GM21390 (cell line): ENCODE results near the gene CHAT.

Source experiments
- ATAC-seq: cut with Tn5 transposase; IDR thresholded peaks from one replicate; pipeline ENCODE4 v1.9.1; 2021; ENCODE audit not compliant: unreplicated experiment

CHAT gene

DNA sequence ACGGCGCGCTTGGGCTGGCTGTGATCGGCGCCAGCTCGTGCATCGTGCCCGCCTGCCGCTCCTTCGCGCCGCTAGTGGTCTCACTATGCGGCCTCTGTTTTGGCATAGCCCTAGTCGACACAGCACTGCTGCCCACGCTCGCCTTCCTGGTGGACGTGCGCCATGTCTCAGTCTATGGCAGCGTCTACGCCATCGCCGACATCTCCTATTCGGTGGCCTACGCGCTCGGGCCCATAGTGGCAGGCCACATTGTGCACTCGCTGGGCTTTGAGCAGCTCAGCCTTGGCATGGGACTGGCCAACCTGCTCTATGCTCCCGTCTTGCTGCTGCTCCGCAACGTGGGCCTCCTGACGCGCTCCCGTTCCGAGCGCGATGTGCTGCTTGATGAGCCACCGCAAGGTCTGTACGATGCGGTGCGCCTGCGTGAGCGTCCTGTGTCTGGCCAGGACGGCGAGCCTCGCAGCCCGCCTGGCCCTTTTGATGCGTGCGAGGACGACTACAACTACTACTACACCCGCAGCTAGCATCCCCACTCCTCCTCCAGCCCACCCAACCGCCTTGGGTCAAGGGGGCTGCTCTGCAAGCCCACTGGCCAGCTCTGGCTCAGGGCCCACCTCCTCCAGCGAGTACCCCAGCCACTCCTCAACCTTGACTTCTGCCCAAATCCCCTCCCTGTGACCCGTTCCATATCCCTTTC is 1.9 kb upstream of the CHAT start:
- ATAC-seq, result no peak

DNA sequence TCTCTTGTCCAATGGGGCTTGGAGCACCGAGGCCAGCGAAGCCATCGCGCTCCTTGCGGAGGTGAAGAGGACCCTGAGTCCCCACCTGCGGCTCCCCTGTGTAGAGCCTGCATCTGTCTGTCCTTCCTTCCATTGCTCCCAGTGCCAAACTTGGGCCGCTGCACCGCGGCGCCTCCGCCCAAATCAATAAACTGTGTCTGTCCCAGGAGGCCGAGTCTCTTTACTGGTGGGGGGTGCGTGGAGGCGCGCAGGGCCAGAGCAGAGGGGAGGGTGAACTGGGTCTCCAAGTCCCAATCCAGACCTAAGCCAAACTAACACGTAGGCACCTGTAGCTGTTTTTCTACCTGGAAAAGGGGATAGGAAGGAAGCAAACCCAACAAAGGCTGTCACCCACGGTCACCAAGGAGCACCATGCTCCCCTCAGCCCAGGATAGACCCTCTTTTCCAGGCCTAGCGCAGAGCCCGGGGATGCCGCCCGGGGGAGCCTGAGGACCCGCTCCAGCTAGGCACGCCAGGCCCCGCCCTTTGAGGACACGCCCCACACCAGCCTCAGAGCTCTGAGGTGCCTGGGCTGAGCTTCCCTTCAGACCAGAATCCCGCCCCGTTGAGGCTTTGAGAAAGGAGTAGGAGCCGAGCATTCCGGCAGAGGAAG is 1.2 kb upstream of the CHAT start:
- no peak for ATAC-seq

DNA sequence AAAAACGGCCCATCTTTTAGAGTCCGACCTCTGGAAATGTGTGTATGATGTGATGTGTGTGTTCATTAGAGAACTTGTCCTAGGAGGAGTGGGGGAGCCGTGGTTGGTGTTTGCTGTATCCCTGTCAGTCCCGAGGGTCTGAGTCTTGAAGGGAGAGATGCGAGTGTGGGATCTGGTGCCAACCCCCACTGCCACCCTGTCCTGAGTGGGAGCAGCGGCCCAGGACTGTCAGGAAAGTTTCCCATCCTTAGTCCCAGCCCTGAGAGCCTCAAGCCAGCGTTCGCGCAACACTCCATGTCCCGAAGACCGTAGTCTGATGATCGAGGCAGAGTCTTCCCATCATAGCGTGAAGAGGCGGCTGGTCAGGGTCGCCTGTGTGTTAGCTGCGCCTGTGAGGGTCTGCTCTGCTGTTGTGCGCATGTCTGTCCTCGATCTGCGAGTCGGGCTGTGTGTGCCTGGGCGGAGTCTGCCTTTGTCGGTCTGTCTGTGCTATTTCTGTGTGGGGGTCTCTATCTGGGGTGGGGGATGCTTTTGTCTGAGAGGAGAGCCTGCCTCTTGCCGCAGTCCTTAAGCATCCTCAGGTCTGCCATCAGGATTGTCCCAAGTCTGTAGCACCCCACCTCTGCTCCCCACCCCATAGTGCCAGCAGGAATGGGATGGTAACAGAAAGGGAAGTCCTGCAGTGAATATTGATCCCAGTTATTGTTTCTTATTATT is 514 bp upstream of the CHAT start:
- no peak for ATAC-seq

DNA sequence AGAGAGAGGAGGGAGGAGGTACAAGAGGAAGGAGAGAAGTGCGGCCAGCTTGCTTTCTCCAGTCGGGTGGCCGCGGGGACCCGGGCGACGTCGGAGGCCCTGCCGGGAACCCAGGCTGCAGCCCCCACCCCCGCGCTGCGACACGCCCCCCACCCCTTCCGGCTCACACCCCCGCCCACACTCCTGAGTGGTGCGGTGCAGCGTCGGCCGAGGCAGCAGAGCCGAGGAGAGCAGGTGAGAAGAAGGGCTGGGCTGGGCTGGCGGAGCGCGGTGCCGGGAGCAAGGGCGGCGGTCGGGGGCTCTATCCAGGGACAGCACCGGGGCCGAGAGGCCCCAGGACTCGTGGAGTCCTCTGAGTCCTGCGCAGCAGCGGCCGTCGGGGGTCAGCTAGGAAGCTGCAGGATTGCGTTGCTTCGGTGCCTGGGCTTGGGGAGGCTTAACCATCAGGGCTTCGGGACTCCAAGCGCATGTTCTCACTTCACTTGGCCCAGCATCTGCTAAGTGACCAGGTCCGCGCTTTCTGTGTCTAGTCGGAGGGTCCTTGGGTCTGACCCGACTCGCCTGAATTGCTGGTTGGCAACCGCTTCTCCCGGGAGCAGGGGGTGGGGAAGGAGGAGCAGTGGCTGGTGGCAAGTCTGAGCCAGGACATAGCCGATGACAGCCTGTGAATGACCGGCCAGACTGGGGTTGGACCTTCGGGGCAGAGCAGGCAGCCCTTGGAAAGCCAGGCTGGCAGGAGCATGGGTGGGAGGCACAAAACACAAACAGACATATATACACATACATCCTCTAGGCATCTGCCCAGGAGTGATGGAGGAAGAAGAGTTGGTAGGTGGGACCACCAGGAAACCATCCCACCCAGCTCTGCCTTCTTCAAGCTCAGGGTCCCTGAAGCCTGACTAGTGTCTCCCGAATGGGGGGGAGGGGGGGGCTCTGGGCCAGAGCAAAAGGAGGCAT is 683 bp downstream of the CHAT start:
- no peak for ATAC-seq

DNA sequence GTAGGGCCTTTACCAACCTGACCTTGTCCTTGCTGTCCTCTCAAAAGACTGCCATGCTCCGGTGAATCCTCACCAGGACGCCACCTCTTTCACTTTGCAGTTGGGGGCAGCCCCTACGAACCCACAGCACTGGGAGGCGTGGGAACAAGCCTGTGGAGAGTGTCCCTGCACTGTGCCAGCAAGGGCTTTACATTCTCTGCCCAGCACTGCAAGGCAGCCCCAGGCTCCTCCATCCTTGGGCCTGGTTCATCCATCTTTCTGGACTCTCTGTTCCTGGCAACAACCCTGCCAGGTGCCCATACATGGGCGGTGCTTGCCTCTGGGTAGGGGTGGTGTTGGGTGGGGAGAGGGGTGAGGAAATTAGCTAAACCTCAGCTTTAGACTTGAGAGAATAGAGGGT is 1.4 kb downstream of the CHAT start:
- ATAC-seq, result no peak

DNA sequence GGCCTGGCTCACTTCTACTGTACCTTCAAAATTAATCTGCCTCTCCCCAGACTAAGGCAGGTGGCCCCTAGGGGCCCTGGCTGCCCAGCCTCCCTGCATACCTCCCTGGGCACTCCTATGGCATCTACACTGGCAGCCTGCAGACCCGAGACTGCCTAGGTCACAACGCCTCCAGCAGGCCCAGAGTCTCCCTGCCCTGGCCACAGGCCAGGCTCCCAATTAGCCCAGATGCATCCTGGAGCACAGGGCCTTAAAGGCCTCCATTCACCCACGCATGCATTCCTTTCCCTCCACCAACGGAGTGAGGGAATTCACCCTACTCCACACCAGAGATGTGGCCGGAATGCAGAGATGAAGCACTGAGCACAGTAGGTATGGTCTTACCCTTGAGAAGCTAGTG is 1.9 kb downstream of the CHAT start:
- ATAC-seq, result no peak

DNA sequence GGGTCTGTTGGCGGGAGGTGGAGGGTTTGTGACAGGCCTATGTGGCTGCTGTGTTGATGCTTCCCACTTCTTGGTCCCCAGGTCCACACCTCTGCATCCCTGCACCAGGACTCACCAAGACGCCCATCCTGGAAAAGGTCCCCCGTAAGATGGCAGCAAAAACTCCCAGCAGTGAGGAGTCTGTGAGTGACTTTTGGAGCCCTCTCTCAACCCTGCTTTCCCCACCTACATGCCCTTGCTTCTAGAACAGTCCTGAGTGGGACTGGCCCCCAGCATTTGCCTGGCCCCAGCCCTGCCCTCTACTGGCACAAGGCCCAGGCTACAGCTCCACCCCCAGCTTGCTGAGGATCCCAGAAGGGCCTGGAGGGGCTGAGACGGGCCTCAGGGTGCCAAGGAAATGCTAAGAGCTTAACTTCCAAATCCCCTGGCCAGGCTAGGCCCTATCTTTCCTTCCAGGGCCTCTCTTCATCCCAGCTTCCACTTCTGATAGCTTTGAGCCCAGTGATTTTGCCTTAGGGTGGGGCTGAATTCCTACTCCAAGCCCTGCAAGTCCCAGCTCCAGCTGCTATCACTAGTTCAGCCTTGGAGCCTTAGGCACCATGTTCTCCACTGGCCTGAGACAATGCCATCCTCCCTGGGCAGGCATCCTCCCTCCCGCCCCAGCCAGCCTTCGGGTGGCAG is 2.7 kb downstream of the CHAT start:
- no peak for ATAC-seq

DNA sequence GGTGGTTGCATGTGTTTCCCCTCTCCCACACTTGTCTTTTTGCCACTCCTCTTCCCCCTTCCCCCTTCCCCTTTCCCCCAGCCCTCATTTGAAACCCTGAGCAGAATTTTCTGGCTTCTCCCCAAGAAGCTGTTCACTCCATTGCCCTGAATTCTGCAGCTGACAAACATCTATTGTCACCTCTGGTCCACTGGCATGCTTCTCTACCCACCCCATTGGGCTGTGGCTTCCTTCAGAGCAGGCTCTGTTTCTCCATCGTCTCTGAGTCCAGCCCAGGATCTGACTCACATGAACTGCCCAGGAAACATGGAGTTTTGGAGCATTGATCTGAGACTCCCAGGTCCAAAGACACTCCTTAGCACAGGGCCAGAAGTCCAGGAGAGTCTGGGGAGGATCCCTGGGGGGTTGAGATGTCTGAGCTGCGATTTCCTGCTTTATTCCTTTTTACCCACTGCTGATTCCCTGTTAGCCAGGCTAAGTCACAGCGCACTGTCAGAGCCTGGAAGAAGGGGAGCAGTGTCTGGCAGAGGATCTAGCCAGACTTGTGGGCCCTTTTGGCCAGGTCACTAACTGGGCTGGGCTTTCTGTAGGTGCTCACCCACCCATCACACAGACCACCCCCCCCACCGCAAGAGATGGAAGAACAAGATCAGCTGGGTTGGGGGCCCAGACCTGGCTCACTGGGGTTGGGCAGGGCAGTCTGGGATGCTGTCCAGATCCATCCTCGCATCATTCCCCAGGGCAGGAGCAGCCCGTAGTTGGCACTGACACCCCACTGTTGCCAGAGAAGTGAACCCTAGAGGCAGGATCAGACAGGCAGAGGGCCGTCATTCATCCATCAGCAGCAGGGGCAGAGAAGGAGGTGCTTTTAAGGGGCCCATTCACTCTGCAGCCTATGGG is 3.5 kb downstream of the CHAT start:
- ATAC-seq, result no peak

DNA sequence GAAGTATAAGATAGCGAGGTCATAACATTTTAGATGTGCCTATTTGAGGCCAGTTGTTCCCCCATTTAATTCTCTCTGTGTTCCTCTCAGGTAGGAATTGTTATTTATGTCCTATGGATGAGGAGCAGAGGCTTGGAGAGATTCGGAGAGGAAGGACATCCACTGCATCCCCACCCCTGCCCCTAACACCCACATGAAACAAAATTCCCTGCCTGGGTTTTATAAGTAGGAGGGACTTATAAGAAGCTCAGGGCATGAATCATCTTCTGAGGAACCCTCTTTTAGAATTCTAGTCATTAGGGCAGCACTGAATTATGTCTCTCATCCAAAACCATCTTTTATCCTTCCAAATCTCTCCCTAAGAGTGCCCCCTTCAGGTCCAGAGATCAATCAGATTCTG is 5.0 kb downstream of the CHAT start:
- ATAC-seq, result no peak

DNA sequence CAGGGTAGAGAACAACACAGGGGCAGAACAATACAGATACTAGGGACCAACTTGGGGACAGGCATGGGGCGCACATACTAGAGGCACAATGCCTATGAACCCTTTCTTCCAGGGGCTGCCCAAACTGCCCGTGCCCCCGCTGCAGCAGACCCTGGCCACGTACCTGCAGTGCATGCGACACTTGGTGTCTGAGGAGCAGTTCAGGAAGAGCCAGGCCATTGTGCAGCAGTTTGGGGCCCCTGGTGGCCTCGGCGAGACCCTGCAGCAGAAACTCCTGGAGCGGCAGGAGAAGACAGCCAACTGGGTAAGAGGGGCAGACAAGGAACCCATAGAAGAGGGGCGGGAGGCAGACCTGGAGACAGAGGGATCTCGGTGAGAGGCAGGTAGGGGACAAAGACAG is 5.8 kb downstream of the CHAT start:
- no peak for ATAC-seq

DNA sequence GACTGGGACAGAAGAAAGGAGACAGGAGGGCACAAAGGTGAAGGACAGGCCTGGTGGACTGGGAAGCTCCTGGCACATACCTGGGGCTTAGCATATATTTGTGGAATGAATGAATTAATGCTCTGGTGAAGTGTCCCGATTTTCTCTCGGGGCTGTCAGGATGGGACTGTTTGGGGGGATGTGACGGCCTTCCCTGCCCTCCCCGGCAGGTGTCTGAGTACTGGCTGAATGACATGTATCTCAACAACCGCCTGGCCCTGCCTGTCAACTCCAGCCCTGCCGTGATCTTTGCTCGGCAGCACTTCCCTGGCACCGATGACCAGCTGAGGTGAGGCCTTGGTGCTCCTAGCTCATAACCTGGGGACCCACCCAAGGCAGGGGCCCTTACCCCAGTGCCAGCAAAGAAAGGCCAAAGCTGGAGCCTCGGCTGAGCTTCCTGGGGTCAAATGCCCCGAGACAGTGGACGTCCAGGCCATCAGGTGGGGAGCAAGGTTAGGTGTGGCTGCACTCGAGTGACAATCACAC is 6.5 kb downstream of the CHAT start:
- ATAC-seq, result no peak

DNA sequence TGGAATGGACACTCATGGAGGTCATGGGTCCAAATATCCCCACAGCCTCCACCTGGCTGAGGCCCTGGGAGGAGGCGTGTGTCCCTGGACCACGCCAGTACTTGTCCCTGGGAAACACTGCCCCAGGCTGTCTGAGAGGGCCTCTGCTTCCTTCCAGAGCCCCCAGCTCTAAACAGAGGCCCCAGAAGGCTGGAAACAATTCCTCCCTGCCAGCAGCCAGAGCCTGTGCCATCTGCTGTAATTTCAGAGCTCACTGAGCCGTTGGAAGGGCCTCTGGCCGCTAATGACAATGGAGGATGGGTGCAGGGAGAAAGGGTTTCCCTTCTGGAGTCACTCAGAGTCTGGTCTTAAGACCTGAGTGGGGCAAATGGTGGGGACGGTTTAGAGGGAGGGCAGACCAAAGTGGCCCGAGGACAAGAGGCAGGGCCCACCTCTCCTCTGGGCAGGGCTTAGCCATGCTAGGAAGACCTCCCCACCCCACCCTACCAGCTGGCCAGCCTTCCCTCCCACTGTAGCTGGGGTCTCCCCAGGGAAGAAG is 7.1 kb downstream of the CHAT start:
- ATAC-seq, result no peak

DNA sequence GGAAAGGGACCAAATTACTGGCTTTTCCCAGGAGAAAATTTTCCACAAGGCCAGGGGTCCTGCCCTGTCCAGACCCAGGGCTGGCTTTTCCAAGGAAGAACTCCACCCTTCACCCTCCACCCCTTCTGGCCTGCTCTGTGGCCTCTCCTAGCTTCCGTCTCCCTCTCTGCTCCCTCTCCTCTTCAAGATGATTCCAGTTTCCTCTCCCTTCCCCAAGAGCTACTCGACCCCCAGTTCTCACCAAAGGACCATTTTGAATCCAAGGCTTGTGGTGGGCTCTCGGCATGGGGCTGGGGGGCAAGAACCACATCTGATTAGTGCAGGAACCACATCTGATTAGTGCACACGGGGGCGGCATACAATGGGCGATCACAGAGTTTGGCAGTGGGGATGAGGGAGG is 7.7 kb downstream of the CHAT start:
- ATAC-seq, result no peak

DNA sequence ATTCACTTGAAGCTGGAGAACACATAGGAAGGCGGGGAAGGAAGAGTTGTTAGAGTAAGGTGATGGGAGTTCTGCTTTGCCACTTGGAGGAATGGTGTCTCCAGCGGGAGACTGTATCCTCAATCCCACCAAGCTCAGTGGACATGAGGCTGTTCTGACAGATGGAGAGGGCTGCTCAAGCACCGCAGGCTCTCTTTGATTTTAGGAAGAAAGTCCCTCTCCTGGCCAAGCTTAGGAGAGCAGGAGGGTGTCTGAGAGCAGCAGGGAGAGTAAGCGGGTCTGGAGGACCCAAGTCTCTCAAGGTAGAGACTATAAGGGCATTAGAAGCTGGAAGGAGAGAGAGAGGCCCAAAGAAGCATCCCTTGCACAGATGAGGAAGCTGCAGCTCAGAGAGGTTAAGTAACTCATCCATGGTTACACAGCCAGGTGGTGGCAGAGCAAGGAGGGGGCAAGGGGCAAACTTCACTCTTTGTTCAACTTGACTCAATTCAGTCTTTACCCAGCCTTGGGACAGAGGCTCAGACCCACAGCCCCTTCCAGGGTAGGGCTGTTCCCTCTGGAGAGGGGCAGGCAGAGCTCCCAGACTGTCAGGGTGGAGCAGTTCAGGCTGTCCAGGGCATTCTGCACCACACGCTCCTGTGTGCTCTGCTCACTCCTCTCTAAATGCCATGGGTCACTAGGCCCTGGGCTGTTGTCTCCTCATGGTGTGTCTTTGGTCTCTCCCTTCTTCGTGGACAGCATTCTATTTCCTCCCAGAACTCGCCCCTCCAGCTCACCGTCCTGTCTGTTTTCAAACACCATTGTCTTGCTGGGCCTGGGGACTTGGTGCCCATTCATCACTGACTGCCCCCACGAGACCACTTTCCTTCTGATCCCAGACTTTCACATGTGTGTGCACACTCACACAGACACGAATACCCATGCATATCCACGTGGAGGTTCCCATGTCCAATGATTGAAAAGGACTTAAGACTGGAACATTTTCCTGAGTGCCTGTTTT is 8.9 kb downstream of the CHAT start:
- ATAC-seq, result no peak

DNA sequence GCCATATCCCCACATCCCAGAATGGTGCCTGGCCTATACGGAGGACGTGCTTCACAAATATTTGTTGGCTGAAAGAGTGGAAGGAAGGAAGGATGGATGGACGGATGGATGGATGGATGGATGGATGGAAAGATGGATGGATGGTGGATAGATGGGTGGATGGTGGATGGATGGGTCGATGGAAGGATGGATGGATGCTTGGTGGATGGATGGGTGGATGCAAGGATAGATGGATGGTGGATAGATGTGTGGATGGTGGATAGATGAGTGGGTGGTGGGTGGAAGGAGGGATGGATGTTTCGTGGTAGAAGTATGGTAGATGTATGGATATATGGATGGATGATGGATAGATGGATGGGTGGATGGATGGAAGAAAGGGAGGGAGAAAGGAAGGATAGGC is 10.8 kb downstream of the CHAT start:
- no peak for ATAC-seq

DNA sequence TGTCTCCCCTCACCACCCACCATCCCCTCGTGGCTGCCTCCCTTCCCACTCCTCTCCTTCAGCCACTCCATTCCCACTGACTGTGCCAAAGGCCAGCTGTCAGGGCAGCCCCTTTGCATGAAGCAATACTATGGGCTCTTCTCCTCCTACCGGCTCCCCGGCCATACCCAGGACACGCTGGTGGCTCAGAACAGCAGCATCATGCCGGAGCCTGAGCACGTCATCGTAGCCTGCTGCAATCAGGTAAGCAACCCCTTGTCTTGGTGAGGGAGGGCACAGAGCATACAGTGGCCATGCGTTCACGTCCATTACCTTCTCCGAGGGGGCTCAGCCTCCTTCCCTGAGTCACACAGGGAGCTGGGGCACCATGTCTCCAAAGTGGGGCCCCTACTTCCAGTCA is 11.6 kb downstream of the CHAT start:
- no peak for ATAC-seq

DNA sequence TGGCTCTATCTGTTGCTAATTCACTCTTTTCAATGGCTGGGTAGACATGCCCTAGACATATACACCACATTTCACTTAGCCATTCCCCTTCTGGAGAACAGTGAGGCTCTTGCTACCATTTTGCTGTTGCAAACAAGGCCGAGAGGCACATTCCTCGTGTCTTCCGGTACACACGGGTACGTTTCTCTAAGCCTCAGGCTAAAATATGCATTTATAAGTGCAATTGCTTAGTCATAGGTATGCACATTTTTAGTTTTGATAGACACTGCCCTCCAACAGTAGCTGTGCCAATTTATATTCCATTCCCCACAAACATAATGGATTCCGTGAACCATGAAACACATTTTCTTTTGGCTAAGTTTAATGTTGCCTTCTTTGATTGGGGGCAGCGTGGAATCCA is 13.2 kb downstream of the CHAT start:
- ATAC-seq, result no peak

DNA sequence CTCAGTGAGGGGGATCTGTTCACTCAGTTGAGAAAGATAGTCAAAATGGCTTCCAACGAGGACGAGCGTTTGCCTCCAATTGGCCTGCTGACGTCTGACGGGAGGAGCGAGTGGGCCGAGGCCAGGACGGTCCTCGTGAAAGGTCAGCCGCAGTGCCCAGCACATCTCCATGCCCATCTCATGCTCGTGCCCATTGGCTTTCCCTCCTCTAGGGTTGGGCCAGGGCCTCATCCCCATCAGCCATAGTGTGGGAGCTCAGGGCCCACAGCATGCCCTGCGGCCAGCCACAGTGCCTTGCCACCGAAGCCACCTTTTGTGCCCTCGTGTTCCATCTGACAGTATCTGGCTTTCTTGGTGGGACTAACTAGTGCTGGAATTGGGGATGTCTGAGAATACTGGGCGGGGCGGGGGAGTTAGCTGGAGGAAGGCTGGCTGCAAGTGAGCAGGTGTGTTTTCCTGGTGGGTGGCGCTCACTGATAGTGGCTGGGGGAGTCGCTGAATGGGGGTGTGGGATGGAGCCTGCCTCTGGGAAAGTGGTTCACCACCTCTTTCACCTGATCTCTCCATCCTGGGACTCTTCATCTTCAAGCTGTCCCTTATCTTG is 13.9 kb downstream of the CHAT start:
- ATAC-seq, result no peak
